ENCODE results near the gene SPRYD3.

The SPRYD3 gene

GRCh38 chr12:53050426-53051057, 28.6 kb downstream of the SPRYD3 start:
- no peak overlapping the region for H3K4me3 ChIP-seq (ENCODE audit: low read depth, low read length)
- H3K36me3 ChIP-seq (ENCODE audit: control insufficient read depth in 2 of 2, insufficient read depth in 1 of 2, low read length in 2 of 2): peaks cover 0 to 9% of the 10 kb centered on the region in 2 experiments; a peak in 1 of 3 replicates
- ChIA-PET CTCF (interaction anchor here (0.6 to 1.7 kb wide), 4 partner anchors 10 to 48 kb away, joined by 3 to 8 read pairs (median 4); no protein-coding TSS in a partner anchor), POLR2A (interaction anchor here (1.0 kb wide), 1 partner anchor 29 kb away, joined by 3 read pairs; the partner anchor contains the start of gene SPRYD3)
- H3K9me3 ChIP-seq (ENCODE audit: control insufficient read depth, insufficient read depth, low read depth, low read length): no peaks in the 10 kb centered on the region
- H3K27ac ChIP-seq (ENCODE audit: extremely low read depth, low read depth, low read length): peak overlapping the region; percentile 81; the same call in 1 of the 2 replicates
- peak; percentile 60 for TF ChIP-seq ZNF692 (tag by site-specific recombination; IDR thresholded peaks at IDR 0.05)
- TF ChIP-seq ZNF530 (tag by site-specific recombination; IDR thresholded peaks at IDR 0.05; ENCODE audit: low read depth): no peak
- peak; percentile 60; the same call in 1 of the 2 replicates for TF ChIP-seq ZFP69B (tag by site-specific recombination; IDR thresholded peaks at IDR 0.05)
- TF ChIP-seq MYNN (tag by site-specific recombination; IDR thresholded peaks at IDR 0.05; ENCODE audit: borderline replicate concordance): no peak
- no peak for TF ChIP-seq ZFHX2 (tag by site-specific recombination; conservative IDR thresholded peaks at IDR 0.05)
- H3K4me1 ChIP-seq (ENCODE audit: control insufficient read depth, insufficient read depth, low read length): peaks cover 40% of the 10 kb centered on the region

DNA sequence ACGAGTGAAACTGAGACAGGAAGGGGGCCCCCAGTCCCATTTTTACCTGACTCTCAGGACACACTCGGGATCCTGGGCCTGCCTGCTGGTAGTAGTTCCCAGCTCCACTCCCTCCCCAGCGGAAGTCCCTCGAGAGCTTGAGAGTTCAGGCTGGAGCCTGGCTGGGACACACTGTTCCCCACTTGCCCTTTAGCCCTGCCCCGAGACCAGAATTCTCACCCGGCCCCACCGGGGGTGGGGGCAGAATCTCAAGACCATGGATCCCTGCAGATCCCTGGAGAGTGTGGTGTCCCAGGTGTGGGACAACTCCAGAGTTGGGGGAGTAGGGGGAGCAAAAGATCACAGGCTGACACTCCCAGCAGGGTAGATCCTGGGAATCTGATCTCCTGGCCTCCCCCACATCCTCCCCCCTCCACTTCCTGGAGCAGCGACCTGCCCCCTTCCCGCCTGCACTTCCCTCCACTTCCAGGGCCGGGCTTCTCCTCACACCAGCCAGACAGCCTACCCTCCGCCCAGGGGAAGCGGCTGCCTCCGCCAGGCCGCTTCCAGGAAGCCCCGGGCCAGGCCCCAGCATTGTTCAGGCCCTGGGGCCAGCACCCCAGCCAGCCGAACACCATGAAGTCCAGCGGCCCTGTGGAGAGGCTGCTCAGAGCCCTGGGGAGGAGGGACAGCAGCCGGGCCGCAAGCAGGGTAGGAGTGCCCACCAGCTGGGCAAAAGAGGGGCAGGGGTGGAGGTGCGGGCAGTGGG, 29.4 kb downstream of the SPRYD3 start, which contains the start of gene TNS2:
TNS2 (plus strand) TSS at position 495 of the 748 bp plus-strand sequence; CDS start at position 616, 121 bp downstream.
- Histone ChIP-seq H3K4me3 (ENCODE audit: low read depth, low read length) (no peak within 1 kb of the TSS; the same call in 1 of the 2 replicates), H3K27ac (ENCODE audit: extremely low read depth, low read depth, low read length) (peak within 1 kb of the TSS; percentile 81)
- CTCF ChIA-PET: interaction anchor here (0.8 to 2.2 kb wide), 6 partner anchors 10 to 165 kb away, joined by 3 to 8 read pairs (median 4); no protein-coding TSS in a partner anchor
- TF ChIP-seq ZNF324 (tag by site-specific recombination; IDR thresholded peaks at IDR 0.05) (no peak), ZNF18 (tag by site-specific recombination; IDR thresholded peaks at IDR 0.05) (0 out of 2 replicates have a peak, but pooled peaks have one; percentile 23), YY2 (tag by site-specific recombination; IDR thresholded peaks at IDR 0.05) (no peak), ZNF501 (tag by site-specific recombination; IDR thresholded peaks at IDR 0.05) (peak; percentile 22; the same call in 1 of the 2 replicates), SP7 (tag by site-specific recombination; IDR thresholded peaks at IDR 0.05) (peak; percentile 86), SP2 (tag by site-specific recombination; IDR thresholded peaks at IDR 0.05) (peak; percentile 82), PRDM1 (tag by site-specific recombination; IDR thresholded peaks at IDR 0.05) (peak; percentile 71; the same call in 1 of the 2 replicates), KLF17 (tag by site-specific recombination; IDR thresholded peaks at IDR 0.05) (peak; percentile 78)
- TF ChIP-seq, protein P1, sequence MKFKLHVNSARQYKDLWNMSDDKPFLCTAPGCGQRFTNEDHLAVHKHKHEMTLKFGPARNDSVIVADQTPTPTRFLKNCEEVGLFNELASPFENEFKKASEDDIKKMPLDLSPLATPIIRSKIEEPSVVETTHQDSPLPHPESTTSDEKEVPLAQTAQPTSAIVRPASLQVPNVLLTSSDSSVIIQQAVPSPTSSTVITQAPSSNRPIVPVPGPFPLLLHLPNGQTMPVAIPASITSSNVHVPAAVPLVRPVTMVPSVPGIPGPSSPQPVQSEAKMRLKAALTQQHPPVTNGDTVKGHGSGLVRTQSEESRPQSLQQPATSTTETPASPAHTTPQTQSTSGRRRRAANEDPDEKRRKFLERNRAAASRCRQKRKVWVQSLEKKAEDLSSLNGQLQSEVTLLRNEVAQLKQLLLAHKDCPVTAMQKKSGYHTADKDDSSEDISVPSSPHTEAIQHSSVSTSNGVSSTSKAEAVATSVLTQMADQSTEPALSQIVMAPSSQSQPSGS (tag by site-specific recombination; IDR thresholded peaks at IDR 0.05; ENCODE audit: low read depth): no peak
- TF ChIP-seq, protein P2, sequence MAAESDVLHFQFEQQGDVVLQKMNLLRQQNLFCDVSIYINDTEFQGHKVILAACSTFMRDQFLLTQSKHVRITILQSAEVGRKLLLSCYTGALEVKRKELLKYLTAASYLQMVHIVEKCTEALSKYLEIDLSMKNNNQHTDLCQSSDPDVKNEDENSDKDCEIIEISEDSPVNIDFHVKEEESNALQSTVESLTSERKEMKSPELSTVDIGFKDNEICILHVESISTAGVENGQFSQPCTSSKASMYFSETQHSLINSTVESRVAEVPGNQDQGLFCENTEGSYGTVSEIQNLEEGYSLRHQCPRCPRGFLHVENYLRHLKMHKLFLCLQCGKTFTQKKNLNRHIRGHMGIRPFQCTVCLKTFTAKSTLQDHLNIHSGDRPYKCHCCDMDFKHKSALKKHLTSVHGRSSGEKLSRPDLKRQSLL (tag by site-specific recombination; IDR thresholded peaks at IDR 0.05): no peak
- TF ChIP-seq, protein P3, sequence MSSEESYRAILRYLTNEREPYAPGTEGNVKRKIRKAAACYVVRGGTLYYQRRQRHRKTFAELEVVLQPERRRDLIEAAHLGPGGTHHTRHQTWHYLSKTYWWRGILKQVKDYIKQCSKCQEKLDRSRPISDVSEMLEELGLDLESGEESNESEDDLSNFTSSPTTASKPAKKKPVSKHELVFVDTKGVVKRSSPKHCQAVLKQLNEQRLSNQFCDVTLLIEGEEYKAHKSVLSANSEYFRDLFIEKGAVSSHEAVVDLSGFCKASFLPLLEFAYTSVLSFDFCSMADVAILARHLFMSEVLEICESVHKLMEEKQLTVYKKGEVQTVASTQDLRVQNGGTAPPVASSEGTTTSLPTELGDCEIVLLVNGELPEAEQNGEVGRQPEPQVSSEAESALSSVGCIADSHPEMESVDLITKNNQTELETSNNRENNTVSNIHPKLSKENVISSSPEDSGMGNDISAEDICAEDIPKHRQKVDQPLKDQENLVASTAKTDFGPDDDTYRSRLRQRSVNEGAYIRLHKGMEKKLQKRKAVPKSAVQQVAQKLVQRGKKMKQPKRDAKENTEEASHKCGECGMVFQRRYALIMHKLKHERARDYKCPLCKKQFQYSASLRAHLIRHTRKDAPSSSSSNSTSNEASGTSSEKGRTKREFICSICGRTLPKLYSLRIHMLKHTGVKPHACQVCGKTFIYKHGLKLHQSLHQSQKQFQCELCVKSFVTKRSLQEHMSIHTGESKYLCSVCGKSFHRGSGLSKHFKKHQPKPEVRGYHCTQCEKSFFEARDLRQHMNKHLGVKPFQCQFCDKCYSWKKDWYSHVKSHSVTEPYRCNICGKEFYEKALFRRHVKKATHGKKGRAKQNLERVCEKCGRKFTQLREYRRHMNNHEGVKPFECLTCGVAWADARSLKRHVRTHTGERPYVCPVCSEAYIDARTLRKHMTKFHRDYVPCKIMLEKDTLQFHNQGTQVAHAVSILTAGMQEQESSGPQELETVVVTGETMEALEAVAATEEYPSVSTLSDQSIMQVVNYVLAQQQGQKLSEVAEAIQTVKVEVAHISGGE (tag by site-specific recombination; conservative IDR thresholded peaks at IDR 0.05; ENCODE audit: low read depth): no peak; the same call in none of the 2 replicates
- TF ChIP-seq, protein P4, sequence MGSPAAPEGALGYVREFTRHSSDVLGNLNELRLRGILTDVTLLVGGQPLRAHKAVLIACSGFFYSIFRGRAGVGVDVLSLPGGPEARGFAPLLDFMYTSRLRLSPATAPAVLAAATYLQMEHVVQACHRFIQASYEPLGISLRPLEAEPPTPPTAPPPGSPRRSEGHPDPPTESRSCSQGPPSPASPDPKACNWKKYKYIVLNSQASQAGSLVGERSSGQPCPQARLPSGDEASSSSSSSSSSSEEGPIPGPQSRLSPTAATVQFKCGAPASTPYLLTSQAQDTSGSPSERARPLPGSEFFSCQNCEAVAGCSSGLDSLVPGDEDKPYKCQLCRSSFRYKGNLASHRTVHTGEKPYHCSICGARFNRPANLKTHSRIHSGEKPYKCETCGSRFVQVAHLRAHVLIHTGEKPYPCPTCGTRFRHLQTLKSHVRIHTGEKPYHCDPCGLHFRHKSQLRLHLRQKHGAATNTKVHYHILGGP (tag by site-specific recombination; IDR thresholded peaks at IDR 0.05): no peak

More for the DNA sequence above, 29.4 kb downstream of the SPRYD3 start, which contains the start of gene TNS2:
- peaks cover 0 to 7% of the 10 kb centered on the region in 2 experiments; a peak in 1 of 3 replicates for H3K36me3 ChIP-seq (ENCODE audit: control insufficient read depth in 2 of 2, insufficient read depth in 1 of 2, low read length in 2 of 2)
- no peaks in the 10 kb centered on the region for H3K9me3 ChIP-seq (ENCODE audit: control insufficient read depth, insufficient read depth, low read depth, low read length)
- POLR2A ChIA-PET: interaction anchor here (1.1 kb wide), 1 partner anchor 450 kb away, joined by 4 read pairs; the partner anchor contains the start of gene MAP3K12
- peaks cover 40% of the 10 kb centered on the region for H3K4me1 ChIP-seq (ENCODE audit: control insufficient read depth, insufficient read depth, low read length)
